Measurements from ENCODE around the gene FBXW4.

DNA sequence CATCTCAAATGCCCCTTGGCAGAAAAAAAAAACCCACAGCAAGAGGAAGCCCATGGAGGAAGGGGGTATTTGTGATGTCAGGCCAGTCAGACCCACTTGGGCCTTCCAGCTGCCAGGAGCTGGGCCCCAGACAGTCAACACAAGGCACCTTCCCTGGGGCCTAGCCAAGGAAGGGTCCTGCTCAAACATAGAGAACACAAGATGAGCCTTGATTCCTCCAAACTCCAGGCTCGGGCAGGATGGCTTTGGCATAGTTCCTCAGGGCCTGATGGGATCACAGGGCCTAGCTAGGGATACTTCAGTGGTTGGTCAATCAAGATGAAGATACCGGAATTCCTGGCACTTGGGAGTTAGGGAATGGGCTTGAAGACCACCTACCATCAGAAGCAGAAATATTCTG, 76.1 kb downstream of the FBXW4 start:
- TF ChIP-seq EGR1 (IDR thresholded peaks at IDR 0.05; ENCODE audit: borderline replicate concordance in 1 of 2, low read depth in 2 of 2, low read length in 2 of 2): no peak
- TF ChIP-seq HDGF (IDR thresholded peaks at IDR 0.05): no peak
- TF ChIP-seq RCOR1 (conservative IDR thresholded peaks at IDR 0.05; ENCODE audit: low read depth, low read length): no peak
- TF ChIP-seq, protein P1, sequence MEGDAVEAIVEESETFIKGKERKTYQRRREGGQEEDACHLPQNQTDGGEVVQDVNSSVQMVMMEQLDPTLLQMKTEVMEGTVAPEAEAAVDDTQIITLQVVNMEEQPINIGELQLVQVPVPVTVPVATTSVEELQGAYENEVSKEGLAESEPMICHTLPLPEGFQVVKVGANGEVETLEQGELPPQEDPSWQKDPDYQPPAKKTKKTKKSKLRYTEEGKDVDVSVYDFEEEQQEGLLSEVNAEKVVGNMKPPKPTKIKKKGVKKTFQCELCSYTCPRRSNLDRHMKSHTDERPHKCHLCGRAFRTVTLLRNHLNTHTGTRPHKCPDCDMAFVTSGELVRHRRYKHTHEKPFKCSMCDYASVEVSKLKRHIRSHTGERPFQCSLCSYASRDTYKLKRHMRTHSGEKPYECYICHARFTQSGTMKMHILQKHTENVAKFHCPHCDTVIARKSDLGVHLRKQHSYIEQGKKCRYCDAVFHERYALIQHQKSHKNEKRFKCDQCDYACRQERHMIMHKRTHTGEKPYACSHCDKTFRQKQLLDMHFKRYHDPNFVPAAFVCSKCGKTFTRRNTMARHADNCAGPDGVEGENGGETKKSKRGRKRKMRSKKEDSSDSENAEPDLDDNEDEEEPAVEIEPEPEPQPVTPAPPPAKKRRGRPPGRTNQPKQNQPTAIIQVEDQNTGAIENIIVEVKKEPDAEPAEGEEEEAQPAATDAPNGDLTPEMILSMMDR (IDR thresholded peaks at IDR 0.05 in 2 of 3, conservative IDR thresholded peaks at IDR 0.05 in 1 of 3; ENCODE audit: control insufficient read depth in 2 of 3, extremely low read depth in 1 of 3, insufficient read depth in 1 of 3, low read depth in 3 of 3, low read length in 3 of 3): no peak
- TF ChIP-seq JUNB (IDR thresholded peaks at IDR 0.05): no peak
- TF ChIP-seq MEF2A (IDR thresholded peaks at IDR 0.05; ENCODE audit: insufficient read depth, low read depth, low read length): no peak
- TF ChIP-seq KDM1A (IDR thresholded peaks at IDR 0.05; ENCODE audit: borderline replicate concordance): no peak
- no peak for TF ChIP-seq RUNX3 (IDR thresholded peaks at IDR 0.05; ENCODE audit: low read length)
- no peak for TF ChIP-seq CBX3 (IDR thresholded peaks at IDR 0.05; ENCODE audit: borderline replicate concordance, low read depth)
- TF ChIP-seq TAF1 (IDR thresholded peaks at IDR 0.05; ENCODE audit: borderline replicate concordance, low read depth, low read length): no peak

All from GM12878 (cell line).